K562 (cell line): ENCODE measurements around the gene PLD1. TPM values are rescaled to one million over a fixed set of nuclear protein-coding genes. Genes with fewer than 3 reads are reported as not detected.
"Not testable (repeated sequence)": the region's sequence is repeated elsewhere in the genome, so short reads cannot be mapped to it uniquely, and the experiment has no call there.

Experiments
- ATAC-seq: fragments of 200-7000 bp; cut with Tn5 transposase; 3 replicates; pipeline ENCODE4 v1.9.1; 2020; ENCODE audit warnings: moderate library complexity
- BruUV-seq: library from RNA; stranded (reverse); fragments of 400-500 nt; replicated peaks from 2 replicates; lab custom pipeline; 2021; lab: Mats Ljungman, UMichigan
- CTCF ChIA-PET: fragments of 300-600 bp; formaldehyde crosslinking; extraction: SDS; loops from one replicate; lab custom pipeline; 2021; ENCODE audit warnings: low intra/inter-chr PET ratio; lab: Yijun Ruan, JAX
- POLR2A ChIA-PET: fragments of 300-600, 350-650 bp; sonication (Branson Sonifier 250); formaldehyde crosslinking; extraction: SDS; loops from one replicate; lab custom pipeline; 2021; ENCODE audit warnings: antibody characterized with exemption, inconsistent platforms; lab: Yijun Ruan, JAX
- DNase-seq, 4 experiments: peaks; one replicate each; pipeline versions ENCODE4 v3.0.0 to v3.0.0-alpha.2; 2011 to 2018; ENCODE audit warnings: low spot score in 3 of 4, mixed read lengths in 3 of 4; ENCODE audit errors: extremely low read depth in 1 of 4
- FAIRE-seq: peaks from 2 replicates; lab custom pipeline; 2011; peaks lifted over from hg19 to GRCh38; lab: Jason Lieb, UNC
- H2AFZ ChIP-seq: 2 replicates; pipeline ENCODE4 v1.6.0; 2011; ENCODE audit warnings: low read depth, low read length, control low read depth, inconsistent platforms
- H3K27ac ChIP-seq: fragments of 200-600 bp; 3 replicates; pipeline ENCODE4 v1.8.0; 2011; ENCODE audit warnings: low read depth, mild to moderate bottlenecking, control low read depth, inconsistent platforms, low read length, moderate library complexity, mixed read lengths; ENCODE audit errors: extremely low read depth
- H3K27me3 ChIP-seq, 2 experiments: fragments of 300-600 bp in 1 of 2; 2 replicates in 1 of 2; 3 replicates in 1 of 2; pipeline versions ENCODE4 v1.6.0 to v1.8.0; 2011; ENCODE audit warnings: inconsistent platforms in 2 of 2, low read length in 2 of 2, mild to moderate bottlenecking in 1 of 2, mixed read lengths in 1 of 2, moderate library complexity in 1 of 2; ENCODE audit not compliant: control insufficient read depth in 2 of 2, insufficient read depth in 2 of 2
- H3K36me3 ChIP-seq: fragments of 300-600 bp; 3 replicates; pipeline ENCODE4 v1.8.0; 2011; ENCODE audit warnings: mild to moderate bottlenecking, low read length, inconsistent platforms; ENCODE audit not compliant: control insufficient read depth, insufficient read depth
- H3K4me1 ChIP-seq, 2 experiments: fragments of 200-600 bp in 1 of 2; replicated peaks in 1 of 2; 2 replicates in 1 of 2; 3 replicates in 1 of 2; pipeline versions ENCODE4 v1.5.1 to v1.8.0; 2011; ENCODE audit warnings: inconsistent platforms in 2 of 2, low read length in 2 of 2, mild to moderate bottlenecking in 1 of 2, mixed read lengths in 1 of 2, moderate library complexity in 1 of 2; ENCODE audit not compliant: control insufficient read depth in 2 of 2, insufficient read depth in 2 of 2
- H3K4me2 ChIP-seq: 2 replicates; pipeline ENCODE4 v1.6.1; 2011; ENCODE audit warnings: low read length, control low read depth, inconsistent platforms, mixed read lengths; ENCODE audit not compliant: insufficient read depth
- H3K4me3 ChIP-seq: fragments of 200-600 bp; sonication (generic), shearing (Covaris generic); 2 replicates; pipeline ENCODE4 v1.5.1; 2016; ENCODE audit warnings: control low read depth, inconsistent platforms
- H3K79me2 ChIP-seq: fragments of 200-600 bp; 3 replicates; pipeline ENCODE4 v1.8.0; 2011; ENCODE audit warnings: low read length, inconsistent platforms; ENCODE audit not compliant: control insufficient read depth, insufficient read depth
- H3K9ac ChIP-seq, 2 experiments: 2 replicates each; pipeline versions ENCODE4 v1.6.0 to v1.6.1; 2011; ENCODE audit warnings: low read depth in 2 of 2, low read length in 2 of 2, control low read depth in 1 of 2, inconsistent platforms in 1 of 2, mild to moderate bottlenecking in 1 of 2, mixed read lengths in 1 of 2; ENCODE audit not compliant: insufficient read depth in 1 of 2
- H3K9me1 ChIP-seq: one replicate; pipeline ENCODE4 v1.6.0; 2011; ENCODE audit warnings: inconsistent platforms, mild to moderate bottlenecking, low read length, moderate library complexity; ENCODE audit not compliant: control insufficient read depth, insufficient read depth
- H3K9me3 ChIP-seq: replicated peaks from 2 replicates; pipeline ENCODE4 v1.5.1; 2011; ENCODE audit warnings: low read depth, low read length, inconsistent platforms; ENCODE audit not compliant: control insufficient read depth, insufficient read depth
- H4K20me1 ChIP-seq: replicated peaks from 2 replicates; pipeline ENCODE4 v1.6.1; 2011; ENCODE audit warnings: low read length, inconsistent platforms, mixed read lengths; ENCODE audit not compliant: control insufficient read depth, insufficient read depth
- ESRRA ChIP-seq: fragments of 450-650 bp; IDR thresholded peaks from 2 replicates; pipeline ENCODE4 v1.6.1; 2014; ENCODE audit warnings: low read depth, mild to moderate bottlenecking, moderate library complexity, borderline replicate concordance
- ETV1 ChIP-seq: fragments of 450-650 bp; conservative IDR thresholded peaks from 2 replicates; pipeline ENCODE4 v1.6.1; 2016; ENCODE audit warnings: missing genetic modification characterization, control low read depth, low read depth, missing compliant biosample characterization
- MTA3 ChIP-seq: fragments of 450-650 bp; formaldehyde crosslinking; IDR thresholded peaks from 2 replicates; pipeline ENCODE4 v1.6.1; 2017; ENCODE audit warnings: mild to moderate bottlenecking, borderline replicate concordance
- TBL1XR1 ChIP-seq, 2 experiments: IDR thresholded peaks; 2 replicates each; pipeline ENCODE4 v1.6.1; 2012; ENCODE audit warnings: improper control_type of control experiment in 2 of 2, low read length in 2 of 2, mild to moderate bottlenecking in 1 of 2
- ZNF436 ChIP-seq: fragments of 250-450, 450-650 bp; sonication (Bioruptor Pico); formaldehyde crosslinking; IDR thresholded peaks from 2 replicates; pipeline ENCODE4 v1.7.0; 2020; ENCODE audit warnings: mild to moderate bottlenecking
- WGBS: fragments of 100-300 bp; shearing (Covaris generic); methylation state at CpG from one replicate; pipeline ENCODE4 v1.1.6; 2016; ENCODE audit warnings: low coverage, mixed read lengths; ENCODE audit not compliant: insufficient coverage; ENCODE audit errors: missing lambda C conversion rate; 5-methylcytosine and 5-hydroxymethylcytosine counted together
- in situ Hi-C: fragments of 300-500 bp; cut with MboI; formaldehyde crosslinking; loops from 4 replicates; pipeline ENCODE4 v1.15.0; 2018; ENCODE audit warnings: inconsistent platforms, mixed read lengths
- intact Hi-C: fragments of 100-400 bp; cut with micrococcal nuclease; formaldehyde crosslinking; loops from 2 replicates; pipeline ENCODE4 v1.14.2; 2022
- polyA plus RNA-seq, 8 experiments: library from polyadenylated mRNA; depleted of rRNA in 4 of 8; stranded (reverse) in 5 of 8; unstranded in 3 of 8; fragments of >200 nt; fragmentation: Nextera tagmentation in 2 of 8; fragmentation: Illumina TruSeq in 1 of 8; extraction: Ambion mirVana in 2 of 8; extraction: Trizol in 1 of 8; gene quantifications; 2 replicates each; pipeline versions ENCODE4 v1.2.1 to v1.2.3, GENCODE V29; 2011 to 2014; ENCODE audit warnings: inconsistent platforms in 1 of 8, missing spikeins in 1 of 8
- total RNA-seq, 7 experiments: library from RNA; depleted of rRNA in 6 of 7; stranded (reverse); fragments of >200 nt in 6 of 7; fragmentation: Illumina TruSeq in 2 of 7; extraction: Trizol in 2 of 7; gene quantifications; 2 replicates each; pipeline versions ENCODE4 v1.2.1 to v1.2.3, GENCODE V29; 2011 to 2021; ENCODE audit warnings: low replicate concordance in 1 of 7
- TF ChIP-seq, protein P1 (sequence below): IDR thresholded peaks from 2 replicates; pipeline ENCODE4 v1.6.1; 2016; ENCODE audit warnings: missing genetic modification characterization, missing compliant biosample characterization
- TF ChIP-seq, protein P2 (sequence below): sonication (generic); formaldehyde crosslinking; IDR thresholded peaks from 2 replicates; pipeline ENCODE4 v1.8.1; 2023; ENCODE audit warnings: mild to moderate bottlenecking, missing genetic modification reagents, moderate library complexity
- TF ChIP-seq, protein P3 (sequence below): fragments of 250-450 bp; sonication (Bioruptor Pico); IDR thresholded peaks from 2 replicates; pipeline ENCODE4 v1.4.0; 2020; ENCODE audit warnings: mild to moderate bottlenecking, moderate library complexity, borderline replicate concordance

Gene PLD1
- total and polyA plus RNA-seq, 9 of the 15 experiments (the other 6 are each of a cell fraction or from before 2014, with no cell fraction given) = 8.4 to 26.1 (median 18.6) TPM

DNA sequence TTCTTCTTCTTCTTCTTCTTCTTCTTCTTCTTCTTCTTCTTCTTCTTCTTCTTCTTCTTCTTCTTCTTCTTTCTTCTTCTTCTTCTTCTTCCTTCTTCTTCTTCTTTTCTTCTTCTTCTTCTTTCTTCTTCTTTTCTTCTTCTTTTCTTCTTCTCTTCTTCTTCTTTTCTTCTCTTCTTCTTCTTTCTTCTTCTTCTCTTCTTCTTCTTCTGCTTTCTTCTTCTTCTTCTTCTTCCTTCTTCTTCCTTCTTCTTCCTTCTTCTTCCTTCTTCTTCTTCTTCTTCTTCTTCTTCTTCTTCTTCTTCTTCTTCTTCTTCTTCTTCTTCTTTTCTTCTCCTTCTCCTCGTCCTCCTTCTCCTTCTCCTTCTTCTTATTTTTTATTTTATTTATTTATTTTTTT lies 247.8 kb downstream of the PLD1 start:
- H2AFZ ChIP-seq, H3K27me3 ChIP-seq, DNase-seq, H3K36me3 ChIP-seq, BruUV-seq, H3K9me1 ChIP-seq, H3K4me3 ChIP-seq, H3K27ac ChIP-seq, H3K4me2 ChIP-seq, intact Hi-C loops, H3K4me1 ChIP-seq, H3K9ac ChIP-seq, H3K9me3 ChIP-seq, H4K20me1 ChIP-seq, FAIRE-seq, H3K79me2 ChIP-seq, POLR2A ChIA-PET, ATAC-seq: not testable (repeated sequence)
- in situ Hi-C loops = loop anchor here (10.0 kb wide), 1 partner anchor 518 kb away; no protein-coding TSS in a partner anchor
- TF ChIP-seq, protein P1, sequence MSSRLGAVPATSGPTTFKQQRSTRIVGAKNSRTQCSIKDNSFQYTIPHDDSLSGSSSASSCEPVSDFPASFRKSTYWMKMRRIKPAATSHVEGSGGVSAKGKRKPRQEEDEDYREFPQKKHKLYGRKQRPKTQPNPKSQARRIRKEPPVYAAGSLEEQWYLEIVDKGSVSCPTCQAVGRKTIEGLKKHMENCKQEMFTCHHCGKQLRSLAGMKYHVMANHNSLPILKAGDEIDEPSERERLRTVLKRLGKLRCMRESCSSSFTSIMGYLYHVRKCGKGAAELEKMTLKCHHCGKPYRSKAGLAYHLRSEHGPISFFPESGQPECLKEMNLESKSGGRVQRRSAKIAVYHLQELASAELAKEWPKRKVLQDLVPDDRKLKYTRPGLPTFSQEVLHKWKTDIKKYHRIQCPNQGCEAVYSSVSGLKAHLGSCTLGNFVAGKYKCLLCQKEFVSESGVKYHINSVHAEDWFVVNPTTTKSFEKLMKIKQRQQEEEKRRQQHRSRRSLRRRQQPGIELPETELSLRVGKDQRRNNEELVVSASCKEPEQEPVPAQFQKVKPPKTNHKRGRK (tag) = peak; percentile 84
- CTCF ChIA-PET = interaction anchor here (2.3 kb wide), 1 partner anchor 601 kb away, joined by 6 read pairs; no protein-coding TSS in a partner anchor
- WGBS = no CpG with 5 or more reads among the region's 1 CpG

DNA sequence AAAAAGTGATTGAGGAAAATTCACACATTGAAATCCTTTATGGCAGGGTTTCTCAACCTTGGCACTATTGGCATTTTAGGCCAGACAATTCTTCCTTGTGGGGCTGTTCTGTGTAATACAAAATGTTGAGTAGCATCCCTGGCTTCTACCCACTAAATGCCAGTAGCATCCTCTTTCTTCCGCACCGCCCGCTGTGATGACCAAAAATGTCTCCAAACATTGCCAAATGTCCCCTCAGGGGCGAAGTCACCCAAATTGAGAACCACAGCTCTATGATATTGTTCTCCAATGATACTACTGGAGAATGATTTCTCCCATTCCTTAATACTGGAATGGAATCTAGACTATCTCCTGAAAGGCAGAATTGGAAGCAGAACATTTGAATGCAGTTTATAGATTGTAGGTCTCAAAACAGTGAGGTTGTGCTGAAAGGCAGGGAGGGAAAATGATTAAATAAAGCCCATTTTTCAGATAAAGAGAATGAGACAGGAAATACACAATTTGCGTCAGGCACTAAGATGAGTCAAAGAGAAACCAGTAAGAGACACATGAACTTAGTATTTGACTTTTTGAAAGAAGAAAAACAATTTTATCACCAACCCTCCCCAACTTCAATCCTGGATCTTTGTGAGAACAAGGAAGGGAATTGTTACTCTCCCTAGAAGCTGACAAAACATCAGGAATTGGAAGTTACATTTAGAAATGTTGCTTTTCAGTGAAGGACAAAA lies 248.5 kb downstream of the PLD1 start:
- Histone ChIP-seq H3K36me3 (no peaks in the 10 kb centered on the region), H3K79me2 (no peaks in the 10 kb centered on the region), H3K4me2 (no peak overlapping the region), H3K4me3 (no peak overlapping the region), H2AFZ (no peak overlapping the region), H3K9me3 (no peaks in the 10 kb centered on the region), H4K20me1 (no peaks in the 10 kb centered on the region), H3K4me1 (no peaks in the 10 kb centered on the region; a peak in 2 of 5 replicates), H3K9me1 (no peaks in the 10 kb centered on the region), H3K27me3 (no peaks in the 10 kb centered on the region), H3K27ac (no peak overlapping the region), H3K9ac (no peak overlapping the region)
- in situ Hi-C loops (loop anchor here (10.0 kb wide), 1 partner anchor 517 kb away; no protein-coding TSS in a partner anchor), intact Hi-C loops (no loop called here)
- BruUV-seq = no TSS peak
- DNase-seq (no peak), ATAC-seq (no peak), FAIRE-seq (no peak)
- ChIA-PET CTCF (no interaction called here), POLR2A (no interaction called here)
- 76% methylated on average over 5 of the region's 5 CpGs for WGBS
- TF ChIP-seq, protein P2, sequence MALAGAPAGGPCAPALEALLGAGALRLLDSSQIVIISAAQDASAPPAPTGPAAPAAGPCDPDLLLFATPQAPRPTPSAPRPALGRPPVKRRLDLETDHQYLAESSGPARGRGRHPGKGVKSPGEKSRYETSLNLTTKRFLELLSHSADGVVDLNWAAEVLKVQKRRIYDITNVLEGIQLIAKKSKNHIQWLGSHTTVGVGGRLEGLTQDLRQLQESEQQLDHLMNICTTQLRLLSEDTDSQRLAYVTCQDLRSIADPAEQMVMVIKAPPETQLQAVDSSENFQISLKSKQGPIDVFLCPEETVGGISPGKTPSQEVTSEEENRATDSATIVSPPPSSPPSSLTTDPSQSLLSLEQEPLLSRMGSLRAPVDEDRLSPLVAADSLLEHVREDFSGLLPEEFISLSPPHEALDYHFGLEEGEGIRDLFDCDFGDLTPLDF (CRISPR knock-in tag) = no peak
- no peak for TF ChIP-seq TBL1XR1 (IDR thresholded peaks at IDR 0.05; ENCODE audit: low read length in 2 of 2)
- TF ChIP-seq ESRRA = no peak
- no peak for TF ChIP-seq MTA3
- TF ChIP-seq ZNF436 (CRISPR knock-in tag) = no peak
- TF ChIP-seq, protein P3, sequence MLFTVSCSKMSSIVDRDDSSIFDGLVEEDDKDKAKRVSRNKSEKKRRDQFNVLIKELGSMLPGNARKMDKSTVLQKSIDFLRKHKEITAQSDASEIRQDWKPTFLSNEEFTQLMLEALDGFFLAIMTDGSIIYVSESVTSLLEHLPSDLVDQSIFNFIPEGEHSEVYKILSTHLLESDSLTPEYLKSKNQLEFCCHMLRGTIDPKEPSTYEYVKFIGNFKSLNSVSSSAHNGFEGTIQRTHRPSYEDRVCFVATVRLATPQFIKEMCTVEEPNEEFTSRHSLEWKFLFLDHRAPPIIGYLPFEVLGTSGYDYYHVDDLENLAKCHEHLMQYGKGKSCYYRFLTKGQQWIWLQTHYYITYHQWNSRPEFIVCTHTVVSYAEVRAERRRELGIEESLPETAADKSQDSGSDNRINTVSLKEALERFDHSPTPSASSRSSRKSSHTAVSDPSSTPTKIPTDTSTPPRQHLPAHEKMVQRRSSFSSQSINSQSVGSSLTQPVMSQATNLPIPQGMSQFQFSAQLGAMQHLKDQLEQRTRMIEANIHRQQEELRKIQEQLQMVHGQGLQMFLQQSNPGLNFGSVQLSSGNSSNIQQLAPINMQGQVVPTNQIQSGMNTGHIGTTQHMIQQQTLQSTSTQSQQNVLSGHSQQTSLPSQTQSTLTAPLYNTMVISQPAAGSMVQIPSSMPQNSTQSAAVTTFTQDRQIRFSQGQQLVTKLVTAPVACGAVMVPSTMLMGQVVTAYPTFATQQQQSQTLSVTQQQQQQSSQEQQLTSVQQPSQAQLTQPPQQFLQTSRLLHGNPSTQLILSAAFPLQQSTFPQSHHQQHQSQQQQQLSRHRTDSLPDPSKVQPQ = no peak
- no peak for TF ChIP-seq ETV1 (tag)
